ENCODE measurements around the gene SENP1.

GRCh38 chr12:48068457-48068856 lies 37.4 kb downstream of the SENP1 start:
- TF ChIP-seq CTCF (IDR thresholded peaks at IDR 0.05), result no peak
- no peak for TF ChIP-seq POLR2A (IDR thresholded peaks at IDR 0.05)

All from Peyer's patch (tissue), 4 donors.